ENCODE measurements around the gene CIDEB. TPM values are rescaled to one million over a fixed set of nuclear protein-coding genes. Genes with fewer than 3 reads are reported as not detected.

Gene CIDEB
- total and polyA plus RNA-seq, 2 of the 13 experiments (the other 11 are each of a cell fraction or from before 2014, with no cell fraction given): 35.8 to 110 TPM

GRCh38 chr14:24332268-24332993 is 24.7 kb upstream of the CIDEB start (continued):
- TF ChIP-seq KIAA2018 (CRISPR knock-in tag; IDR thresholded peaks at IDR 0.05; ENCODE audit: borderline replicate concordance) (no peak), SRSF9 (IDR thresholded peaks at IDR 0.05; ENCODE audit: borderline replicate concordance, insufficient read depth, low read depth, low read length, poor library complexity, severe bottlenecking) (no peak), ZMAT3 (CRISPR knock-in tag; conservative IDR thresholded peaks at IDR 0.05) (peak; percentile 97), CHCHD3 (CRISPR knock-in tag; IDR thresholded peaks at IDR 0.05) (no peak), ATF1 (CRISPR knock-in tag; IDR thresholded peaks at IDR 0.05) (no peak), ZNF780A (CRISPR knock-in tag; IDR thresholded peaks at IDR 0.05) (peak; percentile 96), ZNF75D (CRISPR knock-in tag; IDR thresholded peaks at IDR 0.05; ENCODE audit: borderline replicate concordance) (no peak; the same call in 1 of the 2 replicates), NFRKB (IDR thresholded peaks at IDR 0.05) (no peak), POLR2AphosphoS5 (IDR thresholded peaks at IDR 0.05; ENCODE audit: low read depth, low read length) (no peak), JUNB (CRISPR knock-in tag; IDR thresholded peaks at IDR 0.05; ENCODE audit: borderline replicate concordance) (peak; percentile 86), ZNF160 (CRISPR knock-in tag; IDR thresholded peaks at IDR 0.05) (peak; percentile 13; the same call in 1 of the 2 replicates), SAFB2 (CRISPR knock-in tag; IDR thresholded peaks at IDR 0.05; ENCODE audit: borderline replicate concordance, low read depth) (peak; percentile 96; the same call in 1 of the 2 replicates), THAP11 (CRISPR knock-in tag; IDR thresholded peaks at IDR 0.05) (no peak; the same call in none of the 2 replicates), ZNF138 (CRISPR knock-in tag; IDR thresholded peaks at IDR 0.05; ENCODE audit: low read depth) (peak; percentile 95; the same call in 1 of the 2 replicates), GATAD2A (CRISPR knock-in tag; IDR thresholded peaks at IDR 0.05) (peak; percentile 77), NFYC (CRISPR knock-in tag; IDR thresholded peaks at IDR 0.05) (peak; percentile 53), MYPOP (CRISPR knock-in tag; IDR thresholded peaks at IDR 0.05) (peak; percentile 98), ZMYM3 (CRISPR knock-in tag; IDR thresholded peaks at IDR 0.05) (peak; percentile 72), DPF2 (CRISPR knock-in tag; IDR thresholded peaks at IDR 0.05; ENCODE audit: borderline replicate concordance, low read depth) (peak; percentile 22)
- TF ChIP-seq, protein P1, sequence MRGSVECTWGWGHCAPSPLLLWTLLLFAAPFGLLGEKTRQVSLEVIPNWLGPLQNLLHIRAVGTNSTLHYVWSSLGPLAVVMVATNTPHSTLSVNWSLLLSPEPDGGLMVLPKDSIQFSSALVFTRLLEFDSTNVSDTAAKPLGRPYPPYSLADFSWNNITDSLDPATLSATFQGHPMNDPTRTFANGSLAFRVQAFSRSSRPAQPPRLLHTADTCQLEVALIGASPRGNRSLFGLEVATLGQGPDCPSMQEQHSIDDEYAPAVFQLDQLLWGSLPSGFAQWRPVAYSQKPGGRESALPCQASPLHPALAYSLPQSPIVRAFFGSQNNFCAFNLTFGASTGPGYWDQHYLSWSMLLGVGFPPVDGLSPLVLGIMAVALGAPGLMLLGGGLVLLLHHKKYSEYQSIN (CRISPR knock-in tag; IDR thresholded peaks at IDR 0.05; ENCODE audit: borderline replicate concordance): no peak

All from HepG2 (cell line).